GM23338 (cell line): Measurements from ENCODE around the gene NIPAL3. TPM values are rescaled to one million over a fixed set of nuclear protein-coding genes. Genes with fewer than 3 reads are reported as not detected.

Source experiments
- ATAC-seq: fragments of 200-7000 bp; cut with Tn5 transposase; 3 replicates; pipeline ENCODE4 v1.9.1; 2020
- DNase-seq: peaks from one replicate; pipeline ENCODE4 v3.0.0-alpha.2; 2015; ENCODE audit warnings: low spot score
- H2AFZ ChIP-seq: fragments of 200-600 bp; sonication (generic); 2 replicates; pipeline ENCODE4 v1.8.0; 2016; ENCODE audit warnings: antibody characterized with exemption, mild to moderate bottlenecking, moderate library complexity
- H3F3A ChIP-seq: fragments of 200-600 bp; sonication (generic); replicated peaks from 2 replicates; pipeline ENCODE4 v1.8.0; 2017; ENCODE audit warnings: antibody characterized with exemption, mixed run types, low read depth
- H3K27ac ChIP-seq: fragments of 200-600 bp; sonication (generic); 2 replicates; pipeline ENCODE4 v1.6.1; 2016; ENCODE audit warnings: low read depth
- H3K27me3 ChIP-seq: fragments of 200-600 bp; sonication (generic); 2 replicates; pipeline ENCODE4 v1.8.0; 2016; ENCODE audit warnings: mild to moderate bottlenecking, mixed run types, moderate library complexity; ENCODE audit not compliant: insufficient read depth
- H3K36me3 ChIP-seq: fragments of 200-600 bp; sonication (generic); 2 replicates; pipeline ENCODE4 v1.8.0; 2016; ENCODE audit warnings: mild to moderate bottlenecking; ENCODE audit not compliant: insufficient read depth
- H3K4me1 ChIP-seq: fragments of 200-600 bp; sonication (generic); 2 replicates; pipeline ENCODE4 v1.8.0; 2016; ENCODE audit warnings: mild to moderate bottlenecking, moderate library complexity; ENCODE audit not compliant: insufficient read depth
- H3K4me2 ChIP-seq: fragments of 200-600 bp; sonication (generic); 2 replicates; pipeline ENCODE4 v1.7.1; 2017; ENCODE audit warnings: mixed run types
- H3K4me3 ChIP-seq: fragments of 200-600 bp; sonication (generic); 2 replicates; pipeline ENCODE4 v1.6.1; 2016; ENCODE audit warnings: mixed run types
- H3K79me2 ChIP-seq: fragments of 200-600 bp; sonication (generic); replicated peaks from 2 replicates; pipeline ENCODE4 v1.8.0; 2017; ENCODE audit warnings: mild to moderate bottlenecking; ENCODE audit not compliant: insufficient read depth
- H3K9me2 ChIP-seq: fragments of 200-600 bp; sonication (generic); 2 replicates; pipeline ENCODE4 v1.8.0; 2017; ENCODE audit not compliant: insufficient read depth
- H4K20me1 ChIP-seq: fragments of 200-600 bp; sonication (generic); replicated peaks from 2 replicates; pipeline ENCODE4 v1.8.0; 2017; ENCODE audit warnings: mild to moderate bottlenecking; ENCODE audit not compliant: insufficient read depth
- H3K27ac Mint-ChIP-seq: 2 replicates; pipeline ENCODE4 v1.8.0; 2020; ENCODE audit warnings: inconsistent platforms, mild to moderate bottlenecking, moderate library complexity, mixed read lengths
- H3K27me3 Mint-ChIP-seq: 3 replicates; pipeline ENCODE4 v1.8.0; 2022; ENCODE audit warnings: low read depth, mild to moderate bottlenecking, moderate library complexity, mixed read lengths, inconsistent platforms; ENCODE audit not compliant: insufficient read depth, poor library complexity
- H3K36me3 Mint-ChIP-seq: 3 replicates; pipeline ENCODE4 v1.8.0; 2021; ENCODE audit warnings: low read depth, mild to moderate bottlenecking, inconsistent platforms, moderate library complexity, mixed read lengths
- H3K4me1 Mint-ChIP-seq: 3 replicates; pipeline ENCODE4 v1.8.0; 2020; ENCODE audit warnings: mild to moderate bottlenecking, inconsistent platforms, mixed read lengths
- H3K4me3 Mint-ChIP-seq: 3 replicates; pipeline ENCODE4 v1.8.0; 2021; ENCODE audit warnings: moderate library complexity, mild to moderate bottlenecking, inconsistent platforms, mixed read lengths
- H3K9me3 Mint-ChIP-seq: 3 replicates; pipeline ENCODE4 v1.8.0; 2020; ENCODE audit warnings: moderate library complexity, mild to moderate bottlenecking, inconsistent platforms, mixed read lengths
- CREB1 ChIP-seq: fragments of 250-450 bp; sonication (Bioruptor Pico); IDR thresholded peaks from 2 replicates; pipeline ENCODE4 v1.5.0; 2020; ENCODE audit warnings: low read depth, mild to moderate bottlenecking, moderate library complexity
- ETS1 ChIP-seq: IDR thresholded peaks from 2 replicates; pipeline ENCODE4 v1.6.1; 2016; ENCODE audit warnings: antibody characterized with exemption
- EZH2 ChIP-seq: fragments of 200-600 bp; sonication (generic); IDR thresholded peaks from one replicate; pipeline ENCODE4 v1.8.0; 2017; ENCODE audit warnings: antibody characterized with exemption, mild to moderate bottlenecking, low read depth; ENCODE audit not compliant: unreplicated experiment
- EZH2phosphoT487 ChIP-seq: fragments of 200-600 bp; sonication (generic); IDR thresholded peaks from one replicate; pipeline ENCODE4 v1.8.1; 2018; ENCODE audit warnings: antibody characterized with exemption; ENCODE audit not compliant: unreplicated experiment
- JUNB ChIP-seq: IDR thresholded peaks from one replicate; pipeline ENCODE4 v1.6.1; 2016; ENCODE audit warnings: antibody characterized with exemption; ENCODE audit not compliant: unreplicated experiment
- NANOG ChIP-seq: IDR thresholded peaks from 2 replicates; pipeline ENCODE4 v1.6.1; 2016; ENCODE audit warnings: antibody characterized with exemption, borderline replicate concordance
- POLR2AphosphoS5 ChIP-seq: IDR thresholded peaks from 2 replicates; pipeline ENCODE4 v1.6.1; 2016; ENCODE audit warnings: antibody characterized with exemption, low read depth
- STAT1 ChIP-seq: IDR thresholded peaks from one replicate; pipeline ENCODE4 v1.6.1; 2016; ENCODE audit warnings: antibody characterized with exemption; ENCODE audit not compliant: unreplicated experiment
- ZNF114 ChIP-seq: fragments of 250-450 bp; sonication (Bioruptor Pico); IDR thresholded peaks from 2 replicates; pipeline ENCODE4 v1.5.0; 2020; ENCODE audit warnings: mild to moderate bottlenecking, moderate library complexity
- ZNF331 ChIP-seq: fragments of 250-450 bp; sonication (Bioruptor Pico); IDR thresholded peaks from 2 replicates; pipeline ENCODE4 v1.5.0; 2020; ENCODE audit warnings: low read depth, mild to moderate bottlenecking, moderate library complexity
- polyA plus RNA-seq: library from polyadenylated mRNA; unstranded; fragments of >200 nt; fragmentation: Nextera tagmentation; extraction: Ambion mirVana; gene quantifications from 2 replicates; pipeline ENCODE4 v1.2.1, GENCODE V29; 2016
- total RNA-seq: library from RNA; depleted of rRNA; stranded (reverse); fragments of >200 nt; shearing (Covaris generic); gene quantifications from 2 replicates; pipeline ENCODE4 v1.2.3, GENCODE V29; 2014
- TF ChIP-seq, protein P1 (sequence below), 2 experiments: fragments of 200-600 bp in 1 of 2; sonication (generic) in 1 of 2; conservative IDR thresholded peaks; 2 replicates each; pipeline versions ENCODE4 v1.5.1 to v1.6.1; 2016 to 2017; ENCODE audit warnings: antibody characterized with exemption in 2 of 2, low read depth in 2 of 2, mild to moderate bottlenecking in 2 of 2, moderate library complexity in 1 of 2

Gene NIPAL3
- total and polyA plus RNA-seq, 2 experiments from 2014 or later, result 5.5 to 9.6 TPM

- H3K36me3 Mint-ChIP-seq, result peaks cover 3% of the 10 kb centered on the region
- no peak for ATAC-seq
- H3K9me2 ChIP-seq, result no peaks in the 10 kb centered on the region
- no peaks in the 10 kb centered on the region for H3K27me3 ChIP-seq
- H3K4me3 ChIP-seq, result peak overlapping the region; percentile 22; the same call in 1 of the 2 replicates
- peaks cover 6% of the 10 kb centered on the region for H3F3A ChIP-seq
- peaks cover 24% of the 10 kb centered on the region for H3K4me1 Mint-ChIP-seq
- DNase-seq, result no peak
- no peaks in the 10 kb centered on the region for H4K20me1 ChIP-seq
- TF ChIP-seq JUNB, result no peak
- TF ChIP-seq EZH2, result no peak
- TF ChIP-seq EZH2phosphoT487, result no peak
- TF ChIP-seq STAT1, result no peak
- no peak for TF ChIP-seq CREB1
- TF ChIP-seq ZNF114, result no peak
- H3K4me3 Mint-ChIP-seq, result peak overlapping the region; percentile 97
- peak overlapping the region; percentile 62 for H3K27ac ChIP-seq
- H2AFZ ChIP-seq, result peak overlapping the region; percentile 61; the same call in 1 of the 2 replicates
- peaks cover 9% of the 10 kb centered on the region; the same call in 1 of the 2 replicates for H3K79me2 ChIP-seq
- H3K36me3 ChIP-seq, result no peaks in the 10 kb centered on the region
- H3K27me3 Mint-ChIP-seq, result peaks cover 6% of the 10 kb centered on the region
- H3K9me3 Mint-ChIP-seq, result no peaks in the 10 kb centered on the region
- peak overlapping the region; percentile 89 for H3K27ac Mint-ChIP-seq
- H3K4me2 ChIP-seq, result peak overlapping the region; percentile 73
- H3K4me1 ChIP-seq, result peaks cover 18% of the 10 kb centered on the region
Measured at GRCh38 chr1:24414775-24415333, 748 bp upstream of the NIPAL3 start.

DNA sequence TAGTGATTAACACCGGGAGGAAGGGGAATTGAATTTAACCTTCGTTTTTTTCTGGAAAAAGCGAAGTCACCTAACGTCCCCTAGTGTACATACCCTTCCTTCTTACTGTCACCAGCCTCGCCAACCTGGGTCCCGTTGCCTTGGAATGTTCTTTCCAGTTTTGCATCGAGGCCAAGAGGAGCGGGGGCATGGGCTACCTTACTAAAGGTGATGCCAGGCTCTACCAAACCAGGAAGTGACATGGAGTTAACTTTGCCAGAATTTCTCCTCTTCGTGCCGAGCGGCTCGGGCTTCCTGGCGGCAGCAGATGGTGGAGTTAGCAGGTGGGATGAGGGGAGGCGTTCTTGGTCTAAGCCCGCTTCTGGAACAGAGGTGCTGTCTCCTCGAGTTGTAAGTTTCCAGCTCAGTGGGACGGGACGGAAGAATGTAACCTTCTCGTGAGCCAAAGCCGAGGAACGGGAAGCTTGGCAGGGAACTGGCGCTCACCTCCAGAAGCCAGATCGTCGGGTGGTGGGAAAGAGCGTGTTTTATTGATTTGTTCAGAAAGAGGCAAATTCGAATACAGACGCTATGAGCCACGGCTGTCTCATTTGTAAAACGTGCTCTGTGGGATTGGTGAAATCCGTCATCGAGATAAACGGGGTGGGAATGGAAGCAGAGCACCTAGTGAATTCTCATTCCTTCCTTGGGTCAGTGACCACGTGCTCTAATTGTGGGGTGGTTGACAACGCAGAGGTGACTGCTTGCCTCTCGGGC lies 486 bp downstream of the NIPAL3 start:
- H3K4me1 ChIP-seq, result peaks cover 18% of the 10 kb centered on the region
- H2AFZ ChIP-seq, result peak overlapping the region; percentile 72
- peak overlapping the region; percentile 68 for H3K4me3 ChIP-seq
- ATAC-seq, result peak; percentile 4
- H3F3A ChIP-seq, result peaks cover 6% of the 10 kb centered on the region
- H3K9me2 ChIP-seq, result no peaks in the 10 kb centered on the region
- no peaks in the 10 kb centered on the region for H3K9me3 Mint-ChIP-seq
- peak overlapping the region; percentile 97 for H3K4me3 Mint-ChIP-seq
- peak; percentile 53 for DNase-seq
- H3K79me2 ChIP-seq, result peaks cover 9% of the 10 kb centered on the region; the same call in 1 of the 2 replicates
- no peak overlapping the region for H3K27ac ChIP-seq
- no peak overlapping the region for H3K27ac Mint-ChIP-seq
- peaks cover 25% of the 10 kb centered on the region for H3K4me1 Mint-ChIP-seq
- H4K20me1 ChIP-seq, result no peaks in the 10 kb centered on the region
- peaks cover 6% of the 10 kb centered on the region for H3K27me3 Mint-ChIP-seq
- no peaks in the 10 kb centered on the region for H3K27me3 ChIP-seq
- H3K36me3 ChIP-seq, result no peaks in the 10 kb centered on the region; the same call in 1 of the 2 replicates
- H3K4me2 ChIP-seq, result peak overlapping the region; percentile 88
- peaks cover 3% of the 10 kb centered on the region for H3K36me3 Mint-ChIP-seq
- TF ChIP-seq STAT1 (no peak), NANOG (no peak), ZNF331 (CRISPR knock-in tag) (no peak), EZH2 (no peak), POLR2AphosphoS5 (no peak), ZNF114 (no peak), JUNB (no peak), EZH2phosphoT487 (no peak), ETS1 (no peak)
- TF ChIP-seq, protein P1, sequence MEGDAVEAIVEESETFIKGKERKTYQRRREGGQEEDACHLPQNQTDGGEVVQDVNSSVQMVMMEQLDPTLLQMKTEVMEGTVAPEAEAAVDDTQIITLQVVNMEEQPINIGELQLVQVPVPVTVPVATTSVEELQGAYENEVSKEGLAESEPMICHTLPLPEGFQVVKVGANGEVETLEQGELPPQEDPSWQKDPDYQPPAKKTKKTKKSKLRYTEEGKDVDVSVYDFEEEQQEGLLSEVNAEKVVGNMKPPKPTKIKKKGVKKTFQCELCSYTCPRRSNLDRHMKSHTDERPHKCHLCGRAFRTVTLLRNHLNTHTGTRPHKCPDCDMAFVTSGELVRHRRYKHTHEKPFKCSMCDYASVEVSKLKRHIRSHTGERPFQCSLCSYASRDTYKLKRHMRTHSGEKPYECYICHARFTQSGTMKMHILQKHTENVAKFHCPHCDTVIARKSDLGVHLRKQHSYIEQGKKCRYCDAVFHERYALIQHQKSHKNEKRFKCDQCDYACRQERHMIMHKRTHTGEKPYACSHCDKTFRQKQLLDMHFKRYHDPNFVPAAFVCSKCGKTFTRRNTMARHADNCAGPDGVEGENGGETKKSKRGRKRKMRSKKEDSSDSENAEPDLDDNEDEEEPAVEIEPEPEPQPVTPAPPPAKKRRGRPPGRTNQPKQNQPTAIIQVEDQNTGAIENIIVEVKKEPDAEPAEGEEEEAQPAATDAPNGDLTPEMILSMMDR (conservative IDR thresholded peaks at IDR 0.05; ENCODE audit: low read depth in 2 of 2), result no peak
